Measurements from ENCODE around the gene ZBTB38.

The ZBTB38 gene

DNA sequence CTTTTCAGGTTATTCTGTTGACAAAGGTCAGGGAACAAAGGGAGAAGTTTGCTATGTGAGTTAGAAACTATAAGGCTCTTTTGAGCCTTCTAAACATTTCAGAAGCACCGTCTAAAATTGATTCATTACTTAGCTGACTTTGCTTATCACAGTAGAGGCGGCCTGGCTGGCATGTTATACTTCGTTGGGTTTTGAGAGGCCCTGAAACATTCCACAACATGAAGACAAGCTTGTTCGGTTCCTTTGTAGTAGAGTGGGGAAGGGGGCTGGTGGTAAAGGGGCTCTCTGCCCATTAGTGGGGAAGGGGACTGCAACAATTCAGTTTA, 23.6 kb downstream of the ZBTB38 start:
- Mint-ChIP-seq H3K27ac (peak overlapping the region; percentile 90), H3K4me1 (peaks cover 42% of the 10 kb centered on the region), H3K9me3 (peaks cover 23% of the 10 kb centered on the region), H3K27me3 (ENCODE audit: low read depth, poor library complexity) (no peaks in the 10 kb centered on the region), H3K4me3 (no peak overlapping the region), H3K36me3 (ENCODE audit: low read depth) (peaks cover 38% of the 10 kb centered on the region)
- TF ChIP-seq, protein P1, sequence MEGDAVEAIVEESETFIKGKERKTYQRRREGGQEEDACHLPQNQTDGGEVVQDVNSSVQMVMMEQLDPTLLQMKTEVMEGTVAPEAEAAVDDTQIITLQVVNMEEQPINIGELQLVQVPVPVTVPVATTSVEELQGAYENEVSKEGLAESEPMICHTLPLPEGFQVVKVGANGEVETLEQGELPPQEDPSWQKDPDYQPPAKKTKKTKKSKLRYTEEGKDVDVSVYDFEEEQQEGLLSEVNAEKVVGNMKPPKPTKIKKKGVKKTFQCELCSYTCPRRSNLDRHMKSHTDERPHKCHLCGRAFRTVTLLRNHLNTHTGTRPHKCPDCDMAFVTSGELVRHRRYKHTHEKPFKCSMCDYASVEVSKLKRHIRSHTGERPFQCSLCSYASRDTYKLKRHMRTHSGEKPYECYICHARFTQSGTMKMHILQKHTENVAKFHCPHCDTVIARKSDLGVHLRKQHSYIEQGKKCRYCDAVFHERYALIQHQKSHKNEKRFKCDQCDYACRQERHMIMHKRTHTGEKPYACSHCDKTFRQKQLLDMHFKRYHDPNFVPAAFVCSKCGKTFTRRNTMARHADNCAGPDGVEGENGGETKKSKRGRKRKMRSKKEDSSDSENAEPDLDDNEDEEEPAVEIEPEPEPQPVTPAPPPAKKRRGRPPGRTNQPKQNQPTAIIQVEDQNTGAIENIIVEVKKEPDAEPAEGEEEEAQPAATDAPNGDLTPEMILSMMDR (IDR thresholded peaks at IDR 0.05): no peak
- DNase-seq: no peak

- TF ChIP-seq, protein P1 (IDR thresholded peaks at IDR 0.05): no peak
- Mint-ChIP-seq H3K36me3 (ENCODE audit: low read depth) (peaks cover 43% of the 10 kb centered on the region), H3K27ac (peak overlapping the region; percentile 80), H3K4me1 (peaks cover 37% of the 10 kb centered on the region), H3K27me3 (ENCODE audit: low read depth, poor library complexity) (no peaks in the 10 kb centered on the region), H3K4me3 (no peak overlapping the region), H3K9me3 (peaks cover 28% of the 10 kb centered on the region)
- no peak for DNase-seq
Observed at GRCh38 chr3:141392416-141392815, 24.1 kb downstream of the ZBTB38 start.

DNA sequence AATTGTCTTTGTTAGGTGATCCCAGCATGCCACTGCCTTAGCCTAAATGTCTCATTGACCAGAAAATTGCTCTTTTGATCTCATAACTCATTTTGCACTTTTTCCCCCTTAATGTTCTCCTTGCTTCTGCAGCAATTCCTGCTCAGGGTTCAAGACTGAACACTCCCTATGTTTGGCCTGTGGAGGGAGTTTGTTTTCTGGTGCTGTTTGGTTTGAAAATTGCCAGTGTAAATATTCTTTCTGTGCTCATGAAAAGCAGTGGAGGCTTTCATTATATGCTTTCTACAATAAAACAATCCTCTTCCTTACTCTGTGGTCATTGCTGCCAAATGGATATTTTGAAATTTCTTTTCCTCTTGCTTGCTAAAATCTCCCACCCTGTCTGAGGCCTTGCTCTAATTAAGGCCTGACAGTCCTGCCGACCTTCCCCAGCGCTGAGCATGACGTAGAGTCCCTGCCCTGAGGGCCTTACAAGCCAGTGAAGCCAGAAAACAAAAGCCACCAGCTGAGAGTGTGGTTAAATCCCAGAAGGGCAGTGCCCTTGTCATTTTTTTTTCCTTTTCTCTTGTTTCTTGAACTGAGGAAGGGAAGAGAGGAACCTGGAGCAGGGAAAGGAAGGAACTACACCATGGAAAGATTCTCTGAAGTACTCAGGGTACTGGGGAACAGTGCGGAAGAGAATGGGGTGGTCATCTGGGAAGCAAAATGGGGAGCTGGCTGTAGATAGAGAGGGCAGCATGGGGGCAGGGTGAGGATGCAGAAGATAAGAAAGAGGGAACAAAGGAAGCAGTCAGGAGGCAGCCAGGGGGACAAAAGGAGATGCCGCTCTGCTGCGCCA, 24.8 kb downstream of the ZBTB38 start:
- H3K27ac Mint-ChIP-seq: peak overlapping the region; percentile 82
- DNase-seq: peak; percentile 14
- peaks cover 50% of the 10 kb centered on the region for H3K36me3 Mint-ChIP-seq (ENCODE audit: low read depth)
- no peak overlapping the region for H3K4me3 Mint-ChIP-seq
- H3K27me3 Mint-ChIP-seq (ENCODE audit: low read depth, poor library complexity): no peaks in the 10 kb centered on the region
- peaks cover 37% of the 10 kb centered on the region for H3K4me1 Mint-ChIP-seq
- peaks cover 34% of the 10 kb centered on the region for H3K9me3 Mint-ChIP-seq
- TF ChIP-seq, protein P1 (IDR thresholded peaks at IDR 0.05): no peak

- H3K4me1 Mint-ChIP-seq: peaks cover 38% of the 10 kb centered on the region
- no peak overlapping the region for H3K4me3 Mint-ChIP-seq
- H3K27ac Mint-ChIP-seq: peak overlapping the region; percentile 82
- peaks cover 37% of the 10 kb centered on the region for H3K9me3 Mint-ChIP-seq
- no peaks in the 10 kb centered on the region for H3K27me3 Mint-ChIP-seq (ENCODE audit: low read depth, poor library complexity)
- no peak for DNase-seq
- TF ChIP-seq, protein P1 (IDR thresholded peaks at IDR 0.05): no peak
- peaks cover 55% of the 10 kb centered on the region for H3K36me3 Mint-ChIP-seq (ENCODE audit: low read depth)
Observed at GRCh38 chr3:141393735-141394076, 25.4 kb downstream of the ZBTB38 start.

DNA sequence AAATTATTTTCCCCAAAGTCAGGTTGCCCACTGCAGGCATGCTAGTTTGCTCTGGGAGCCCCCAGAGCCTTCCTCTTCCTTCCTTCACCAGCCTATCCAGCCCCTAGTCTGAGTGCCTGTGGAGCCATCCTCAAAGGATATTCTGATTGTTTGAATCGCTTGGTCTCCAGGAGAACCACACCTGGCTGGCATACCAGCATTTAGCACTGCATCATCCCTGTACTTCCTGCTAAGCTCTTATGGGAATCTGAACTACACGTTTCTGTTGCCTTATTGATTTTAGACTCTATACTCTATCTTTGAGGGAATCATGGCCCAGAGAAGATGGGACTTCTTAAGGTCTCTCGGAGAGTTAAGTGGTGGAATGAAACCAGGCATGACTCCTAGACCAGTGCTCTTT, 26.3 kb downstream of the ZBTB38 start:
- H3K4me3 Mint-ChIP-seq: no peak overlapping the region
- H3K27ac Mint-ChIP-seq: no peak overlapping the region
- peaks cover 47% of the 10 kb centered on the region for H3K4me1 Mint-ChIP-seq
- peaks cover 60% of the 10 kb centered on the region for H3K36me3 Mint-ChIP-seq (ENCODE audit: low read depth)
- H3K27me3 Mint-ChIP-seq (ENCODE audit: low read depth, poor library complexity): no peaks in the 10 kb centered on the region
- no peak for DNase-seq
- peaks cover 41% of the 10 kb centered on the region for H3K9me3 Mint-ChIP-seq
- TF ChIP-seq, protein P1 (IDR thresholded peaks at IDR 0.05): no peak

GRCh38 chr3:141395005-141395589, 26.8 kb downstream of the ZBTB38 start:
- peaks cover 52% of the 10 kb centered on the region for H3K4me1 Mint-ChIP-seq
- DNase-seq: no peak
- H3K9me3 Mint-ChIP-seq: peaks cover 41% of the 10 kb centered on the region
- H3K36me3 Mint-ChIP-seq (ENCODE audit: low read depth): peaks cover 60% of the 10 kb centered on the region
- no peak overlapping the region for H3K27ac Mint-ChIP-seq
- no peak overlapping the region for H3K4me3 Mint-ChIP-seq
- TF ChIP-seq, protein P1 (IDR thresholded peaks at IDR 0.05): no peak
- no peaks in the 10 kb centered on the region for H3K27me3 Mint-ChIP-seq (ENCODE audit: low read depth, poor library complexity)

All from nephron progenitor cell (in vitro differentiated cells).